ENCODE measurements around the gene RABEP2. TPM values are rescaled to one million over a fixed set of nuclear protein-coding genes. Genes with fewer than 3 reads are reported as not detected.

The RABEP2 gene
- total and polyA plus RNA-seq, 9 of the 15 experiments (the other 6 are each of a cell fraction or from before 2014, with no cell fraction given) = 0.15 to 13.4 (median 3.5) TPM

GRCh38 chr16:28974437-28975157 lies 49.6 kb upstream of the RABEP2 start, which contains the start of gene SPNS1 (continued):
- TF ChIP-seq ETS1 (conservative IDR thresholded peaks at IDR 0.05; ENCODE audit: control insufficient read depth, low read depth, low read length) (peak; percentile 95), TARDBP (IDR thresholded peaks at IDR 0.05) (peak; percentile 77), FOXJ2 (tag; IDR thresholded peaks at IDR 0.05) (peak; percentile 88), ZNF79 (CRISPR knock-in tag; IDR thresholded peaks at IDR 0.05; ENCODE audit: low read depth) (no peak), ZNF431 (CRISPR knock-in tag; IDR thresholded peaks at IDR 0.05) (0 out of 2 replicates have a peak, but pooled peaks have one; percentile 31), E2F5 (CRISPR knock-in tag; IDR thresholded peaks at IDR 0.05) (0 out of 2 replicates have a peak, but pooled peaks have one; percentile 52), ZNF134 (CRISPR knock-in tag; conservative IDR thresholded peaks at IDR 0.05) (no peak), ZNF609 (CRISPR knock-in tag; IDR thresholded peaks at IDR 0.05; ENCODE audit: borderline replicate concordance) (peak; percentile 75; the same call in 1 of the 2 replicates), ZNF347 (CRISPR knock-in tag; IDR thresholded peaks at IDR 0.05; ENCODE audit: low read depth) (no peak), ZNF263 (CRISPR knock-in tag; IDR thresholded peaks at IDR 0.05; ENCODE audit: borderline replicate concordance) (no peak; the same call in 1 of the 2 replicates), PHF20 (IDR thresholded peaks at IDR 0.05; ENCODE audit: partially characterized antibody) (peak; percentile 99), KLF13 (tag; IDR thresholded peaks at IDR 0.05; ENCODE audit: borderline replicate concordance, low read depth) (0 out of 2 replicates have a peak, but pooled peaks have one; percentile 26), CC2D1A (IDR thresholded peaks at IDR 0.05) (no peak), GATAD2A (IDR thresholded peaks at IDR 0.05) (no peak), THRB (CRISPR knock-in tag; conservative IDR thresholded peaks at IDR 0.05) (0 out of 2 replicates have a peak, but pooled peaks have one; percentile 41), PTBP1 (IDR thresholded peaks at IDR 0.05; ENCODE audit: low read depth, low read length) (no peak), MAFF (IDR thresholded peaks at IDR 0.05; ENCODE audit: low read length) (no peak), FOXK2 (conservative IDR thresholded peaks at IDR 0.05 in 1 of 2, IDR thresholded peaks at IDR 0.05 in 1 of 2; ENCODE audit: low read depth in 2 of 2) (peak; percentile 95), ZNF41 (CRISPR knock-in tag; conservative IDR thresholded peaks at IDR 0.05) (no peak), HIVEP1 (CRISPR knock-in tag; IDR thresholded peaks at IDR 0.05) (0 out of 2 replicates have a peak, but pooled peaks have one; percentile 7), ARNT (IDR thresholded peaks at IDR 0.05) (no peak)
